GM23338 (cell line): ENCODE measurements around the gene F8A2. TPM values are rescaled to one million over a fixed set of nuclear protein-coding genes. Genes with fewer than 3 reads are reported as not detected.
"Not testable (repeated sequence)": the region's sequence is repeated elsewhere in the genome, so short reads cannot be mapped to it uniquely, and the experiment has no call there.

Source experiments
- ATAC-seq: fragments of 200-7000 bp; cut with Tn5 transposase; 3 replicates; pipeline ENCODE4 v1.9.1; 2020
- DNase-seq: peaks from one replicate; pipeline ENCODE4 v3.0.0-alpha.2; 2015; ENCODE audit warnings: low spot score
- H2AFZ ChIP-seq: fragments of 200-600 bp; sonication (generic); 2 replicates; pipeline ENCODE4 v1.8.0; 2016; ENCODE audit warnings: antibody characterized with exemption, mild to moderate bottlenecking, moderate library complexity
- H3F3A ChIP-seq: fragments of 200-600 bp; sonication (generic); replicated peaks from 2 replicates; pipeline ENCODE4 v1.8.0; 2017; ENCODE audit warnings: antibody characterized with exemption, mixed run types, low read depth
- H3K27ac ChIP-seq: fragments of 200-600 bp; sonication (generic); 2 replicates; pipeline ENCODE4 v1.6.1; 2016; ENCODE audit warnings: low read depth
- H3K27me3 ChIP-seq: fragments of 200-600 bp; sonication (generic); 2 replicates; pipeline ENCODE4 v1.8.0; 2016; ENCODE audit warnings: mild to moderate bottlenecking, mixed run types, moderate library complexity; ENCODE audit not compliant: insufficient read depth
- H3K36me3 ChIP-seq: fragments of 200-600 bp; sonication (generic); 2 replicates; pipeline ENCODE4 v1.8.0; 2016; ENCODE audit warnings: mild to moderate bottlenecking; ENCODE audit not compliant: insufficient read depth
- H3K4me1 ChIP-seq: fragments of 200-600 bp; sonication (generic); 2 replicates; pipeline ENCODE4 v1.8.0; 2016; ENCODE audit warnings: mild to moderate bottlenecking, moderate library complexity; ENCODE audit not compliant: insufficient read depth
- H3K4me2 ChIP-seq: fragments of 200-600 bp; sonication (generic); 2 replicates; pipeline ENCODE4 v1.7.1; 2017; ENCODE audit warnings: mixed run types
- H3K4me3 ChIP-seq: fragments of 200-600 bp; sonication (generic); 2 replicates; pipeline ENCODE4 v1.6.1; 2016; ENCODE audit warnings: mixed run types
- H3K79me2 ChIP-seq: fragments of 200-600 bp; sonication (generic); replicated peaks from 2 replicates; pipeline ENCODE4 v1.8.0; 2017; ENCODE audit warnings: mild to moderate bottlenecking; ENCODE audit not compliant: insufficient read depth
- H3K9me2 ChIP-seq: fragments of 200-600 bp; sonication (generic); 2 replicates; pipeline ENCODE4 v1.8.0; 2017; ENCODE audit not compliant: insufficient read depth
- H4K20me1 ChIP-seq: fragments of 200-600 bp; sonication (generic); replicated peaks from 2 replicates; pipeline ENCODE4 v1.8.0; 2017; ENCODE audit warnings: mild to moderate bottlenecking; ENCODE audit not compliant: insufficient read depth
- H3K27ac Mint-ChIP-seq: 2 replicates; pipeline ENCODE4 v1.8.0; 2020; ENCODE audit warnings: inconsistent platforms, mild to moderate bottlenecking, moderate library complexity, mixed read lengths
- H3K27me3 Mint-ChIP-seq: 3 replicates; pipeline ENCODE4 v1.8.0; 2022; ENCODE audit warnings: low read depth, mild to moderate bottlenecking, moderate library complexity, mixed read lengths, inconsistent platforms; ENCODE audit not compliant: insufficient read depth, poor library complexity
- H3K36me3 Mint-ChIP-seq: 3 replicates; pipeline ENCODE4 v1.8.0; 2021; ENCODE audit warnings: low read depth, mild to moderate bottlenecking, inconsistent platforms, moderate library complexity, mixed read lengths
- H3K4me1 Mint-ChIP-seq: 3 replicates; pipeline ENCODE4 v1.8.0; 2020; ENCODE audit warnings: mild to moderate bottlenecking, inconsistent platforms, mixed read lengths
- H3K4me3 Mint-ChIP-seq: 3 replicates; pipeline ENCODE4 v1.8.0; 2021; ENCODE audit warnings: moderate library complexity, mild to moderate bottlenecking, inconsistent platforms, mixed read lengths
- H3K9me3 Mint-ChIP-seq: 3 replicates; pipeline ENCODE4 v1.8.0; 2020; ENCODE audit warnings: moderate library complexity, mild to moderate bottlenecking, inconsistent platforms, mixed read lengths
- CREB1 ChIP-seq: fragments of 250-450 bp; sonication (Bioruptor Pico); IDR thresholded peaks from 2 replicates; pipeline ENCODE4 v1.5.0; 2020; ENCODE audit warnings: low read depth, mild to moderate bottlenecking, moderate library complexity
- EZH2 ChIP-seq: fragments of 200-600 bp; sonication (generic); IDR thresholded peaks from one replicate; pipeline ENCODE4 v1.8.0; 2017; ENCODE audit warnings: antibody characterized with exemption, mild to moderate bottlenecking, low read depth; ENCODE audit not compliant: unreplicated experiment
- EZH2phosphoT487 ChIP-seq: fragments of 200-600 bp; sonication (generic); IDR thresholded peaks from one replicate; pipeline ENCODE4 v1.8.1; 2018; ENCODE audit warnings: antibody characterized with exemption; ENCODE audit not compliant: unreplicated experiment
- ZNF114 ChIP-seq: fragments of 250-450 bp; sonication (Bioruptor Pico); IDR thresholded peaks from 2 replicates; pipeline ENCODE4 v1.5.0; 2020; ENCODE audit warnings: mild to moderate bottlenecking, moderate library complexity
- ZNF331 ChIP-seq: fragments of 250-450 bp; sonication (Bioruptor Pico); IDR thresholded peaks from 2 replicates; pipeline ENCODE4 v1.5.0; 2020; ENCODE audit warnings: low read depth, mild to moderate bottlenecking, moderate library complexity
- polyA plus RNA-seq: library from polyadenylated mRNA; unstranded; fragments of >200 nt; fragmentation: Nextera tagmentation; extraction: Ambion mirVana; gene quantifications from 2 replicates; pipeline ENCODE4 v1.2.1, GENCODE V29; 2016
- total RNA-seq: library from RNA; depleted of rRNA; stranded (reverse); fragments of >200 nt; shearing (Covaris generic); gene quantifications from 2 replicates; pipeline ENCODE4 v1.2.3, GENCODE V29; 2014
- TF ChIP-seq, protein P1 (sequence below): IDR thresholded peaks from 2 replicates; pipeline ENCODE4 v1.6.1; 2016; ENCODE audit warnings: antibody characterized with exemption
- TF ChIP-seq, protein P2 (sequence below): IDR thresholded peaks from one replicate; pipeline ENCODE4 v1.6.1; 2018; ENCODE audit warnings: antibody characterized with exemption; ENCODE audit not compliant: unreplicated experiment
- TF ChIP-seq, protein P3 (sequence below), 2 experiments: fragments of 200-600 bp in 1 of 2; sonication (generic) in 1 of 2; conservative IDR thresholded peaks; 2 replicates each; pipeline versions ENCODE4 v1.5.1 to v1.6.1; 2016 to 2017; ENCODE audit warnings: antibody characterized with exemption in 2 of 2, low read depth in 2 of 2, mild to moderate bottlenecking in 2 of 2, moderate library complexity in 1 of 2

Gene F8A2
- total and polyA plus RNA-seq, 2 experiments from 2014 or later: not detected

- TF ChIP-seq ZNF331 (CRISPR knock-in tag): no peak
- TF ChIP-seq ZNF114: no peak
- TF ChIP-seq, protein P1, sequence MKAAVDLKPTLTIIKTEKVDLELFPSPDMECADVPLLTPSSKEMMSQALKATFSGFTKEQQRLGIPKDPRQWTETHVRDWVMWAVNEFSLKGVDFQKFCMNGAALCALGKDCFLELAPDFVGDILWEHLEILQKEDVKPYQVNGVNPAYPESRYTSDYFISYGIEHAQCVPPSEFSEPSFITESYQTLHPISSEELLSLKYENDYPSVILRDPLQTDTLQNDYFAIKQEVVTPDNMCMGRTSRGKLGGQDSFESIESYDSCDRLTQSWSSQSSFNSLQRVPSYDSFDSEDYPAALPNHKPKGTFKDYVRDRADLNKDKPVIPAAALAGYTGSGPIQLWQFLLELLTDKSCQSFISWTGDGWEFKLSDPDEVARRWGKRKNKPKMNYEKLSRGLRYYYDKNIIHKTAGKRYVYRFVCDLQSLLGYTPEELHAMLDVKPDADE: no peak
- TF ChIP-seq, protein P2, sequence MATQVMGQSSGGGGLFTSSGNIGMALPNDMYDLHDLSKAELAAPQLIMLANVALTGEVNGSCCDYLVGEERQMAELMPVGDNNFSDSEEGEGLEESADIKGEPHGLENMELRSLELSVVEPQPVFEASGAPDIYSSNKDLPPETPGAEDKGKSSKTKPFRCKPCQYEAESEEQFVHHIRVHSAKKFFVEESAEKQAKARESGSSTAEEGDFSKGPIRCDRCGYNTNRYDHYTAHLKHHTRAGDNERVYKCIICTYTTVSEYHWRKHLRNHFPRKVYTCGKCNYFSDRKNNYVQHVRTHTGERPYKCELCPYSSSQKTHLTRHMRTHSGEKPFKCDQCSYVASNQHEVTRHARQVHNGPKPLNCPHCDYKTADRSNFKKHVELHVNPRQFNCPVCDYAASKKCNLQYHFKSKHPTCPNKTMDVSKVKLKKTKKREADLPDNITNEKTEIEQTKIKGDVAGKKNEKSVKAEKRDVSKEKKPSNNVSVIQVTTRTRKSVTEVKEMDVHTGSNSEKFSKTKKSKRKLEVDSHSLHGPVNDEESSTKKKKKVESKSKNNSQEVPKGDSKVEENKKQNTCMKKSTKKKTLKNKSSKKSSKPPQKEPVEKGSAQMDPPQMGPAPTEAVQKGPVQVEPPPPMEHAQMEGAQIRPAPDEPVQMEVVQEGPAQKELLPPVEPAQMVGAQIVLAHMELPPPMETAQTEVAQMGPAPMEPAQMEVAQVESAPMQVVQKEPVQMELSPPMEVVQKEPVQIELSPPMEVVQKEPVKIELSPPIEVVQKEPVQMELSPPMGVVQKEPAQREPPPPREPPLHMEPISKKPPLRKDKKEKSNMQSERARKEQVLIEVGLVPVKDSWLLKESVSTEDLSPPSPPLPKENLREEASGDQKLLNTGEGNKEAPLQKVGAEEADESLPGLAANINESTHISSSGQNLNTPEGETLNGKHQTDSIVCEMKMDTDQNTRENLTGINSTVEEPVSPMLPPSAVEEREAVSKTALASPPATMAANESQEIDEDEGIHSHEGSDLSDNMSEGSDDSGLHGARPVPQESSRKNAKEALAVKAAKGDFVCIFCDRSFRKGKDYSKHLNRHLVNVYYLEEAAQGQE: no peak
- TF ChIP-seq, protein P3, sequence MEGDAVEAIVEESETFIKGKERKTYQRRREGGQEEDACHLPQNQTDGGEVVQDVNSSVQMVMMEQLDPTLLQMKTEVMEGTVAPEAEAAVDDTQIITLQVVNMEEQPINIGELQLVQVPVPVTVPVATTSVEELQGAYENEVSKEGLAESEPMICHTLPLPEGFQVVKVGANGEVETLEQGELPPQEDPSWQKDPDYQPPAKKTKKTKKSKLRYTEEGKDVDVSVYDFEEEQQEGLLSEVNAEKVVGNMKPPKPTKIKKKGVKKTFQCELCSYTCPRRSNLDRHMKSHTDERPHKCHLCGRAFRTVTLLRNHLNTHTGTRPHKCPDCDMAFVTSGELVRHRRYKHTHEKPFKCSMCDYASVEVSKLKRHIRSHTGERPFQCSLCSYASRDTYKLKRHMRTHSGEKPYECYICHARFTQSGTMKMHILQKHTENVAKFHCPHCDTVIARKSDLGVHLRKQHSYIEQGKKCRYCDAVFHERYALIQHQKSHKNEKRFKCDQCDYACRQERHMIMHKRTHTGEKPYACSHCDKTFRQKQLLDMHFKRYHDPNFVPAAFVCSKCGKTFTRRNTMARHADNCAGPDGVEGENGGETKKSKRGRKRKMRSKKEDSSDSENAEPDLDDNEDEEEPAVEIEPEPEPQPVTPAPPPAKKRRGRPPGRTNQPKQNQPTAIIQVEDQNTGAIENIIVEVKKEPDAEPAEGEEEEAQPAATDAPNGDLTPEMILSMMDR (conservative IDR thresholded peaks at IDR 0.05; ENCODE audit: low read depth in 2 of 2): no peak
- TF ChIP-seq EZH2: no peak
Observed at GRCh38 chrX:155389634-155390033, 7.7 kb downstream of the F8A2 start (continued).

DNA sequence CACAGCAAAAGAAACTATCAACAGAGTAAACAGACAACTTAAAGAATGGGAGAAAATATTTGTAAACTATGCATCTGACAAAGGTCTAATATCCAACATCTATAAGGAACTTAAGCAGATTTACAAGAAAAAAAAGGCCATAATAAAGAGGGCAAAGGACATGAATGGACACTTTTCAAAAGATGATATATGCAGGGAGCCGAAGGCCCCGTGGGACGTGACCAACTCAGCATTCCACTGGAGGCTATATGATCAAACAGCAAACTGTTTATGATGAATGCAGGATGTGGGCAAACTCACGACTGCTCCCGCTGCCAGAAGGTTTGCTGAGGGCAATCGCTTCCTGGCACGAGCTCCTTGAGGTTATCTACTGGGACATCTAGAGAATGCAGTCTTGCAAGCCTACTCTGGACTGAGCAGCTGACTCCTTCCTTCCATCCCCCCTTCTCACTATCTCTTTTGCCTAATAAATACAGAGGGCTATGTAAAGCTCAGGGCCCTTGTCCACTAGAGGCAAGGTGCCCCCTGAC is 12.9 kb downstream of the F8A2 start:
- not testable (repeated sequence) for DNase-seq, H3F3A ChIP-seq, H3K4me1 ChIP-seq, H3K36me3 Mint-ChIP-seq, H3K4me1 Mint-ChIP-seq, ATAC-seq, H2AFZ ChIP-seq, H3K79me2 ChIP-seq, H3K9me2 ChIP-seq, H3K27me3 ChIP-seq, H3K27ac Mint-ChIP-seq, H3K4me2 ChIP-seq, H3K4me3 ChIP-seq, H3K4me3 Mint-ChIP-seq, H3K36me3 ChIP-seq, H4K20me1 ChIP-seq, H3K27me3 Mint-ChIP-seq, H3K27ac ChIP-seq
- H3K9me3 Mint-ChIP-seq: peaks cover 37% of the 10 kb centered on the region

DNA sequence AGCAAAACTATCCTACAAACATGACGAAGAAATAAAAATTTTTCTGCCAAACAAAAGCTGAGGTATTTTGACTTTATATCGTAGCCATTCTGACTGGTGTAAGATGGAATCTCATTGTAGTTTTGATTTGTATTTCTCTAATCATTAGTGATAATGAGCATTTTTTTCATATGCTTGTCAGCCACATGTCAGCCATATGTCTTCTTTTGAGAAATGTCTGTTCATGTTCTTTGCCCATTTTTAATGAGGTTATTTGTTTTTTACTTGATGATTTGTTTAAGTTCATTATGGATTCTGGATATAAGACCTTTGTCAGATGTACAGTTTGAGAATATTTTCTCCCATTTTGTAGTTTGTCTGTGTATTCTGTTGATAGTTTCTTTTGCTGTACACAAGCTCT is 24.5 kb downstream of the F8A2 start:
- H3K4me1 ChIP-seq: no peaks in the 10 kb centered on the region
- Mint-ChIP-seq H3K27me3 (no peaks in the 10 kb centered on the region), H3K9me3 (peaks cover 30% of the 10 kb centered on the region; the same call in 2 of the 3 replicates), H3K36me3 (peaks cover 2% of the 10 kb centered on the region; the same call in 1 of the 3 replicates), H3K27ac (no peak overlapping the region), H3K4me1 (no peaks in the 10 kb centered on the region), H3K4me3 (no peak overlapping the region)
- H4K20me1 ChIP-seq: no peaks in the 10 kb centered on the region
- H3K36me3 ChIP-seq: no peaks in the 10 kb centered on the region; the same call in 1 of the 2 replicates
- H2AFZ ChIP-seq: no peak overlapping the region
- no peak overlapping the region for H3K4me2 ChIP-seq
- H3K27ac ChIP-seq: no peak overlapping the region
- no peaks in the 10 kb centered on the region for H3K79me2 ChIP-seq
- TF ChIP-seq, protein P1: no peak
- no peak for TF ChIP-seq EZH2phosphoT487
- TF ChIP-seq, protein P3 (conservative IDR thresholded peaks at IDR 0.05; ENCODE audit: low read depth in 2 of 2): no peak
- TF ChIP-seq CREB1 (CRISPR knock-in tag): no peak
- TF ChIP-seq EZH2: no peak
- no peaks in the 10 kb centered on the region for H3K9me2 ChIP-seq
- no peak for ATAC-seq
- no peak overlapping the region for H3K4me3 ChIP-seq
- no peak for DNase-seq
- H3K27me3 ChIP-seq: no peaks in the 10 kb centered on the region
- H3F3A ChIP-seq: no peaks in the 10 kb centered on the region
